H54 (cell line): ENCODE results near the gene CHMP1A.

Experiments used
- DNase-seq: peaks from one replicate; pipeline ENCODE4 v3.0.0; 2011; ENCODE audit warnings: low spot score, mixed read lengths; ENCODE audit not compliant: insufficient read length
- FAIRE-seq: peaks from 3 replicates; lab custom pipeline; 2011; peaks lifted over from hg19 to GRCh38; lab: Jason Lieb, UNC
- POLR2A ChIP-seq: IDR thresholded peaks from 2 replicates; pipeline ENCODE4 v1.6.1; 2011; ENCODE audit warnings: low read depth, mild to moderate bottlenecking, low read length

Gene CHMP1A

DNA sequence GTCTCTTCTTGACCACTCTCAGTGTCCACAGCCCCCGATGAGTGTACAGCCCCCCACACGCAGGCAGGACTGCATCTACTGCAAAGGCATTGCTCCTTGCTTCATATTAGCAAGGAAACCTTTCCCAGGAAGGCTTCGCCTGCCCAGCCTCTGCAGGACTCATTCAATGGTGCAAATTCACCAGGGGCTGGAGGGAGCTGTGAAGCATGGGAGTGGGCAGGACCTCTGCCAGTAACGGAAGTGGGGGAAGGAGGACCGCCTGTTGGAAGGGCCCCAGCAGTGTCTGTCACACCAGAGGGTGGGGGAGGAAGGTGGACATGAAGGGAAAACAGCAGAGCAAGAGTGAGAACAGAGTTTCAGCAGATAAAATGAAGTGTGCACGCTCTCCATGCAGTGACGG lies 2.6 kb upstream of the CHMP1A start:
- FAIRE-seq (no peak), DNase-seq (no peak)
- TF ChIP-seq POLR2A = no peak

DNA sequence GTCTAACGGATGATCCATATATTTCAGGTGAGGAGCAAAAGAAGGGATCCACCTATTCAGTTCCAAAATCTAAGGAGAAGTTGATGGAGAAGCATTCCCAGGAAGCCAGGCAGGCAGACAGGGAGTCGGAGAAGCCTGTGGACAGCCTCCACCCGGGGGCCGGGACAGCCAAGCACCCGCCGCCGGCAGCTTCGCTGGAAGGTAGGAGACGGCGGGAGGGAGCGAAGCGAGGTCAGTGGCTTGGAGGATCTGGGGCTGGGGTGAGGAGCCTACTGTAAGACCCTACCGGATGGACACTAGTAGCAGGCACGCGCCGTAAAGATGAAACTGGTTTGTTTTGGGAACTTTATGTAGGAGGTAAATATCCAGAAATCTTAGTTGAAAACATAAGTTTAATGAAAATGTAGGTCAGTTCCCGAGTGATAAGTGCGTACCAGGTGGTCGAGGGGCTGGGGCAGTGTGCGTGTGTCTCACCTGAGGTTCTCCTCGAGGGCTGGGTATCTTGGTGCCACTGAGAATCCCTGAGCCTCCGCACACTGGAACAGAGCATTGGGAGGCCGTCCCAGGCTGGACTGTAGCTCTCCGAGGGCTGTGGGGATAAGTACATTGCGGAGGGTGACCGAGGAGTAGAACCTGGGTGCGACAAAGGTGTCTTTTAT lies 842 bp upstream of the CHMP1A start:
- TF ChIP-seq POLR2A = no peak
- no peak for DNase-seq
- no peak for FAIRE-seq

DNA sequence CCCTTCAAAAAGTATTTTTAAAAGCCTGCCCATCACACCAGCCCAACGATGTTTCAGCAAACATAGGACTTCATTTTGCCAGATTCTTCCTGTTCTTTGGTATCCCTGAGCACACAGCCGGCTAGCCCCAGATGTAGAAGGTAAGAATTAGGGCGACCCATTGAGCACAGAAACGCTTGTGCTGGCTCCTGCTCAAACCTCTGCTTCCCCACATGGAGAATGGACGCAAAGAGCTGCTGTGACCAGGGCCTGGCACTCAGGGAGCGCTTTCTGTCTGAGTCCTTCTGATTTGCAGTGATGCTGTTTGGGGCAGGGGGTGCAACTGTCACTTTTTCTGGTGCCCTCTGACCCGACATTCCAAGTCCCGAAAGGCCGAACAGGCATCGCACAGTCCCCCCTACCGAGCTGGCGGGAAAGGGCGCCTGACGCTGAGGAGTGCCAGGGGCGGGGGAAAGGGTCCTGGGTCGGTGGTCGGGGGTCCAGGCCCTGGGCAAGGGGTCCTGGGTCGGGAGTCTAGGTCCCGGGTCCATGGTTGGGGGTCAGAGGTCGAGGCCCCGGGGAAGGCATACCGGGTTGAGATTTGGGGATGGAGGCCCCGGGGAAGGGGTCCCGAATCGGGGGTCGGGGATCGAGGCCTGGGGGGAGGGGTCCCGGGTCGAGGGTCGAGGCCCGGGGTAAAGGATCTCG lies 930 bp downstream of the CHMP1A start:
- FAIRE-seq = no peak
- no peak for DNase-seq
- no peak for TF ChIP-seq POLR2A

DNA sequence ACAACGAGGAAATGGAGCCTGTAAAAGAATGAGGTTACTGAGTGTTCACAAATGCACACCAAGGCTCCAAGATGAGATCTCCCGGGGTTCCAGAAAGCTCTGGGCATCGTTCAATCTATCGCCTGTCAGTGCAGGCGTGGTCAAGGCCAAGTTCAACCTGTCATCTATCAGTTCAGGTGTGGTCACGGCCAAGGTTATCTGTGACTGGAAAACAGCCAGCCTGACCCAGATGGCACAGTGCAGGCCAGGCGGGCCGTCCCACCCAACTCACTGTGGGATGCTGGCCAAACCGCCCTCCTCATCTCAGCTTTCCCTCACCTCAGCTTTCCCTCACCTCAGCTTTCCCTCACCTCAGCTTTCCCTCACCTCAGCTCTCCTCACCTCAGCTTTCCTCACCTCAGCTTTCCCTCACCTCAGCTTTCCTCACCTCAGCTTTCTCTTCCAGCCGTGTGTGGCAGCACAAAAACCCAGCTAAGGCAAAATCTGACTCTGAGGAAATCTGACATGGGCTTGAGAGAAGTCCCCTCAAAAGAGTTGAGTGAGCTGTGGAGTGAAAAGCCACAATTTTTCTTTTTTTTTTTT lies 2.4 kb downstream of the CHMP1A start:
- DNase-seq (no peak), FAIRE-seq (no peak)
- TF ChIP-seq POLR2A = no peak

DNA sequence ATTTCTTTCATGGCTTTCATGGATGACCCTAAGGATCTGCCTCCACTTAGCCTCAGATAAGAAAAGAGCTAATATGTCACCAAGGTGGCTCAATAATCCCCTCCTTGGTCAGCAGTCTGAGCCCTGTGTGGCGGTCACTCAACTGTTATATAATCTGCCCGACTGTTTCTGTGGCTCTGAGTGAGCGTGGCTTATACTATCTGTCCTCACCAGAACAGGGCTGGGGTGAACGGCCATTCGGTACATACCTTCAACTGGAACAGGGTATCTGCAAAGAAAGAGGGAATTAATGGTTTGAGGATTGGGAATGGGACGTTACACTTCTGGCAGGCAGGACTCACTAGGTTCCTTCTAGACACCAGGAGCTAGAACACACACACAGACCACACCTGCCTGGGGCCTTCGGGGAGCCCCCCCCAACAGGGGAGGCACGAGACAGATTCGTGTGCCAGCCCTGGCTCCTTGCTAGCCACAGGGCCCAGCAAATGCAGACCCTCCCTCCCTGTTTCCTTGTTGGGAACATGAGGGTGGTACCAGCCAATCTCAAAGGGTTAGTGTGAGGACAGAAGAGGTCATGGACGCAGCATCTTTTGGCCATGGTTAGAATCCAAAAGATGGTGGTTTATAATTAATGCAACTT lies 3.7 kb downstream of the CHMP1A start:
- DNase-seq = no peak
- TF ChIP-seq POLR2A = no peak
- FAIRE-seq = no peak

- no peak for DNase-seq
- TF ChIP-seq POLR2A = no peak
- FAIRE-seq = no peak
These were observed 5.9 kb downstream of the CHMP1A start for GRCh38 chr16:89651584-89651983.

GRCh38 chr16:89646906-89647305 lies 10.6 kb downstream of the CHMP1A start:
- FAIRE-seq (no peak), DNase-seq (no peak)
- no peak for TF ChIP-seq POLR2A

- no peak for FAIRE-seq
These were observed 11.2 kb downstream of the CHMP1A start for GRCh38 chr16:89646270-89646669.

GRCh38 chr16:89645122-89645521 lies 12.4 kb downstream of the CHMP1A start:
- no peak for TF ChIP-seq POLR2A
- FAIRE-seq (no peak), DNase-seq (no peak)

More at GRCh38 chr16:89646270-89646669, 11.2 kb downstream of the CHMP1A start:
- TF ChIP-seq POLR2A = no peak
- DNase-seq = no peak

DNA sequence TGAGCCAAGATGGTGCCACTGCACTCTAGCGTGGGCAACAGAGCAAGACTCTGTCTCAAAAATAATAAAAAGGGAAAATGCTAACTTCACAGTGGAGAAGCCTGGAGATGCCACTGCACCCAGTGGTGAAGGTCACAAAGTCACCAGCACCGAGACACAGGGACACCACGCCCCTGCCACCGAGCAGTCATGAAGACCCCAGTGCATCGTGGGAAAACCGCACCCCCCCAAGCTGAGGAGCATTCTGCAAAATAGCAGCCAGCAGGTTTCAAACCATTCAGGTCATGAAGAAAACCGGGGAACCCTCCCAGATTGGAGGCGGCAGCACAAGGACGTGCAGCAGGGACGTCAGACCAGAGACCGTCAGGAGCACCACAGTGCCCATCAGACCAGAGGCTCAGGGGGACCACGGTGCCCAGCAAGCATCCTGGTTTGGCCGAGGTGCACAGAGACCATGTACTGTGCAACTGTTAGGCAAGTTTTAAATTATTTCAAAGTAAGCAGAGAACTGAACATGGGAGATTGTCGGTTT lies 13.7 kb downstream of the CHMP1A start:
- TF ChIP-seq POLR2A = no peak
- no peak for FAIRE-seq

DNA sequence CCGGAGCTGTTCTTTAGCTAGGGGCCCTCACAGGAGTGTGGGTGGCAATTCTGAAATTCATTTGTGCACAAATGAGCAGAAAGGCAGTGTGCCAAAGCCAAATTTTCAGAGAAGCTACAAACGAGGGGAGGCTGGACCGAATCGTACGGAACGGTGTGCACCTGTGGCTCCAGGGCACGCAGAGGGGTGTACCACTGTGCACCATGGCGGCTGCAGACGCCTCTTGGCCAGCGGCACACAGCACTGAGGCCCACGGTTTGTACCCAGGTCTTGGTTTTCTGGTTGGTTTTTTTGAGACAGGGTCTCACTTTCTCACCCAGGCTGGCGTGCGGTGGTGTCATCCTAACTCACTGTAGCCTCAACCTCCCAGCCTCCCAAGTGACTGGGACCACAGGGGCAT lies 14.9 kb downstream of the CHMP1A start:
- FAIRE-seq = no peak

More for the DNA sequence above, 13.7 kb downstream of the CHMP1A start:
- no peak for DNase-seq

GRCh38 chr16:89641458-89642119 lies 15.9 kb downstream of the CHMP1A start:
- DNase-seq (no peak), FAIRE-seq (no peak)

More for the DNA sequence above, 14.9 kb downstream of the CHMP1A start:
- no peak for TF ChIP-seq POLR2A
- DNase-seq = no peak

DNA sequence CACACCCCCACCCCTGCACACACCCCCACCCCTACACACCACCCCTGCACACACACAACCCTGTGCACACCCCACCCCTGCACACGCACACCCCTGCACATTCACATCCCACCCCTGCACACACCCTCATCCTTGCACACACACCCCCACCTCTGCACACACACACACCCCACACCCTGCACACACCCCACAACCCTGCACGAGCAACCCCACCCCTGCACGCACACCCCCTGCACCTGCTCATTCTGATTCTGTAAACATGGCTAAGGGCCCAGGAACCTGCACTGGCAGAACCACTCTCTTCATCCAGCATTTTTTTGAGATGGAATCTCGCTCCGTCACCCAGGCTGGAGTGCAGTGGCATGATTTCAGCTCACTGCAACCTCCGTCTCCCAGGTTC lies 18.1 kb downstream of the CHMP1A start:
- no peak for DNase-seq
- FAIRE-seq = no peak
- no peak for TF ChIP-seq POLR2A

More at GRCh38 chr16:89641458-89642119, 15.9 kb downstream of the CHMP1A start:
- TF ChIP-seq POLR2A = no peak

DNA sequence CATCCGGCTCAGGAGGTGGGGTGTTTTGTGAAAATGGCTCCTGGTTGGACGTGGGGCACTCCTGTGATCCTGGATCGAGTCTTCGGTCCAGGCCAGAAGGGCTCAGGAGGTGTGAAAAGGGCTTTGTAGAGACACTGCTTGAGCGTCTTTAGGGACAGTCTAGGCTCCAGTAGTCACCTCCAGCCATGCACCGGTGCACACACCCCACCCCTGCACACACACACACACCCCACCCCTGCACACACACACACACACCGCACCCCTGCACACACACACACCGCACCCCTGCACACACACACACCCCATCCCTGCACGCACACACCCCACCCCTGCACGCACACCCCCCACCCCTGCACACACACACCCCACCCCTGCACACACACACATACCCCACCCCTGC lies 19.1 kb downstream of the CHMP1A start:
- TF ChIP-seq POLR2A = no peak
- DNase-seq (no peak), FAIRE-seq (no peak)
